Stimulated activated CD8-positive, alpha-beta memory T cell treated with anti-CD3 and anti-CD28 coated beads, Interleukin-15, amount 100 ng/mL, for 24 hours (primary cell): ENCODE measurements around the gene TENM3.
"Not testable (repeated sequence)": the region's sequence is repeated elsewhere in the genome, so short reads cannot be mapped to it uniquely, and the experiment has no call there.

Experiments used
- DNase-seq: peaks from one replicate; pipeline ENCODE4 v3.0.0-alpha.2; 2020; ENCODE audit warnings: low read depth

Gene TENM3

GRCh38 chr4:182243204-182243603, at the start of gene TENM3:
Gene TENM3, plus strand, starts transcription at chr4:182243402. Its CDS starts 80,619 bp downstream, at chr4:182324021.
- DNase-seq: not testable (repeated sequence)

- no peak for DNase-seq
Observed at GRCh38 chr4:182194091-182194824, 48.9 kb upstream of the TENM3 start.

- no peak for DNase-seq
Observed at GRCh38 chr4:182197611-182198010, 45.6 kb upstream of the TENM3 start.

- no peak for DNase-seq
Observed at GRCh38 chr4:182201871-182202270, 41.3 kb upstream of the TENM3 start.

- DNase-seq: no peak
Observed at GRCh38 chr4:182202650-182203049, 40.6 kb upstream of the TENM3 start.

- DNase-seq: no peak
Observed at GRCh38 chr4:182203872-182204411, 39.3 kb upstream of the TENM3 start.

- no peak for DNase-seq
Observed at GRCh38 chr4:182205306-182205705, 37.9 kb upstream of the TENM3 start.

GRCh38 chr4:182206266-182206665, 36.9 kb upstream of the TENM3 start:
- DNase-seq: no peak

GRCh38 chr4:182206916-182207315, 36.3 kb upstream of the TENM3 start:
- no peak for DNase-seq

GRCh38 chr4:182207830-182208396, 35.3 kb upstream of the TENM3 start:
- DNase-seq: no peak

GRCh38 chr4:182208526-182209050, 34.6 kb upstream of the TENM3 start:
- no peak for DNase-seq

- no peak for DNase-seq
Observed at GRCh38 chr4:182212211-182212761, 30.9 kb upstream of the TENM3 start.

- DNase-seq: no peak
Observed at GRCh38 chr4:182213004-182213403, 30.2 kb upstream of the TENM3 start.

GRCh38 chr4:182215148-182215547, 28.1 kb upstream of the TENM3 start:
- DNase-seq: no peak

- DNase-seq: no peak
Observed at GRCh38 chr4:182216005-182216404, 27.2 kb upstream of the TENM3 start.

GRCh38 chr4:182219411-182220056, 23.7 kb upstream of the TENM3 start:
- DNase-seq: no peak

- DNase-seq: no peak
Observed at GRCh38 chr4:182221987-182222386, 21.2 kb upstream of the TENM3 start.

GRCh38 chr4:182222766-182223165, 20.4 kb upstream of the TENM3 start:
- DNase-seq: no peak

GRCh38 chr4:182223708-182224107, 19.5 kb upstream of the TENM3 start:
- DNase-seq: no peak

- no peak for DNase-seq
Observed at GRCh38 chr4:182224192-182224850, 18.9 kb upstream of the TENM3 start.

- DNase-seq: no peak
Observed at GRCh38 chr4:182225257-182225852, 17.8 kb upstream of the TENM3 start.

GRCh38 chr4:182227611-182228010, 15.6 kb upstream of the TENM3 start:
- DNase-seq: no peak
